ENCODE measurements around the gene GUCA2B. TPM values are rescaled to one million over a fixed set of nuclear protein-coding genes. Genes with fewer than 3 reads are reported as not detected.

GUCA2B gene
- total RNA-seq, 1 experiment from 2014 or later = not detected

GRCh38 chr1:42170779-42171621 lies 17.8 kb downstream of the GUCA2B start:
- Histone ChIP-seq H2BK12ac (ENCODE audit: insufficient read length, low read depth, low read length) (no peak overlapping the region), H3K9ac (ENCODE audit: extremely low read depth, insufficient read length, low read length) (no peak overlapping the region)
- H3K27ac Mint-ChIP-seq = peak overlapping the region in 1 of 3 experiments; percentile 19; a peak in 2 of 7 replicates

More at GRCh38 chr1:42170779-42171621, 17.8 kb downstream of the GUCA2B start:
- H3K9me3 ChIP-seq (ENCODE audit: control insufficient read depth, low read depth, low read length) = no peaks in the 10 kb centered on the region
- H3K4me1 Mint-ChIP-seq = peaks cover 10 to 11% of the 10 kb centered on the region in 2 experiments
- H3K18ac ChIP-seq (ENCODE audit: insufficient read length, low read depth, low read length) = no peak overlapping the region
- H3K4me2 ChIP-seq (ENCODE audit: insufficient read depth, insufficient read length, low read length) = no peak overlapping the region
- H3K4me1 ChIP-seq (ENCODE audit: insufficient read depth, low read length) = no peaks in the 10 kb centered on the region; the same call in 1 of the 2 replicates
- no peak for DNase-seq
- no peak overlapping the region for H2BK20ac ChIP-seq (ENCODE audit: low read depth, low read length, poor library complexity, severe bottlenecking)
- H3K9me3 Mint-ChIP-seq = no peaks in the 10 kb centered on the region; a peak in 2 of 5 replicates
- no peak overlapping the region for H3K23ac ChIP-seq (ENCODE audit: insufficient read length, low read depth, low read length)
- H2BK120ac ChIP-seq (ENCODE audit: low read depth, low read length, poor library complexity, severe bottlenecking) = no peak overlapping the region
- H4K20me1 ChIP-seq (ENCODE audit: control insufficient read depth, insufficient read depth, insufficient read length) = no peaks in the 10 kb centered on the region
- TF ChIP-seq CTCF (conservative IDR thresholded peaks at IDR 0.05) = no peak
- no peak overlapping the region for H2BK5ac ChIP-seq (ENCODE audit: insufficient read length, low read length)
- no peaks in the 10 kb centered on the region; a peak in 1 of 7 replicates for H3K36me3 Mint-ChIP-seq (ENCODE audit: insufficient read depth in 1 of 3, low read depth in 3 of 3)
- no peak overlapping the region for H3K4ac ChIP-seq (ENCODE audit: low read depth, low read length)
- H3K23me2 ChIP-seq (ENCODE audit: insufficient read length, low read depth, low read length, poor library complexity, severe bottlenecking) = no peaks in the 10 kb centered on the region
- no peak overlapping the region for H2AFZ ChIP-seq (ENCODE audit: low read length)
- no peak overlapping the region for H4K5ac ChIP-seq (ENCODE audit: insufficient read length, low read depth, low read length)
- no peak overlapping the region for H4K8ac ChIP-seq (replicated peaks; ENCODE audit: insufficient read length, low read depth, low read length)
- no peak overlapping the region for H3K56ac ChIP-seq (ENCODE audit: insufficient read length, low read depth, low read length)
- H4K91ac ChIP-seq (ENCODE audit: insufficient read length, low read depth, low read length) = no peak overlapping the region
- no peak overlapping the region for H3T11ph ChIP-seq (ENCODE audit: low read length)
- no peaks in the 10 kb centered on the region for H3K79me1 ChIP-seq (ENCODE audit: insufficient read depth, low read depth, low read length, poor library complexity, severe bottlenecking)
- no peak overlapping the region for H2AK5ac ChIP-seq (ENCODE audit: insufficient read length, low read length)
- no peak overlapping the region for H3K14ac ChIP-seq (ENCODE audit: insufficient read depth, low read length)
- H3K27me3 ChIP-seq (ENCODE audit: insufficient read depth, low read length) = no peaks in the 10 kb centered on the region
- H3K79me2 ChIP-seq (ENCODE audit: insufficient read depth, low read length) = no peaks in the 10 kb centered on the region
- H3K27me3 Mint-ChIP-seq (ENCODE audit: low read depth) = no peaks in the 10 kb centered on the region
- H3K27ac ChIP-seq (ENCODE audit: insufficient read length, low read depth, low read length) = no peak overlapping the region
- no CpG with 5 or more reads among the region's 17 CpGs for WGBS (ENCODE audit: extremely low coverage, insufficient read length, low lambda C conversion rate)
- no peak overlapping the region for H3K4me3 Mint-ChIP-seq
- H2BK15ac ChIP-seq (ENCODE audit: low read depth, low read length) = no peak overlapping the region
